Esophagus squamous epithelium (tissue), 4 donors: ENCODE measurements around the gene MAPKAP1.

Source experiments
- CTCF ChIP-seq, 6 experiments: fragments of 450-650 bp in 4 of 6; fragments of 200-600 bp in 2 of 6; sonication (generic) in 2 of 6; IDR thresholded peaks; one replicate each; pipeline ENCODE4 v1.5.1; 2016 to 2019; ENCODE audit warnings: antibody characterized with exemption in 6 of 6, mild to moderate bottlenecking in 4 of 6, moderate library complexity in 4 of 6
- POLR2A ChIP-seq, 4 donors: fragments of 450-650 bp; IDR thresholded peaks; one replicate each; pipeline ENCODE4 v1.6.1; 2017; ENCODE audit warnings: antibody characterized with exemption in 4 of 4, mild to moderate bottlenecking in 4 of 4, moderate library complexity in 3 of 4

GRCh38 chr9:125726456-125727132 lies 19.6 kb upstream of the MAPKAP1 start:
- no peak for TF ChIP-seq CTCF (IDR thresholded peaks at IDR 0.05)
- TF ChIP-seq POLR2A (IDR thresholded peaks at IDR 0.05) = no peak
